ENCODE measurements around the gene PCNX3.

Gene PCNX3

GRCh38 chr11:65649656-65650546, 34.3 kb downstream of the PCNX3 start:
- H3K9ac ChIP-seq (ENCODE audit: low read length) = no peak overlapping the region
- H3K36me3 ChIP-seq (ENCODE audit: insufficient read depth, low read length) = peaks cover 21% of the 10 kb centered on the region
- no peak overlapping the region for H3K27ac ChIP-seq (ENCODE audit: low read depth, low read length)
- no peak overlapping the region for H3K4me3 ChIP-seq (ENCODE audit: low read depth in 1 of 2, low read length in 2 of 2)
- peaks cover 30% of the 10 kb centered on the region for H3K4me1 ChIP-seq (ENCODE audit: insufficient read depth, low read length)
- no peaks in the 10 kb centered on the region for H3K9me3 ChIP-seq (ENCODE audit: low read length)
- H3K27me3 ChIP-seq (ENCODE audit: control insufficient read depth in 1 of 2, insufficient read depth in 2 of 2, low read length in 2 of 2) = no peaks in the 10 kb centered on the region

GRCh38 chr11:65650547-65651338, 35.2 kb downstream of the PCNX3 start:
- Histone ChIP-seq H3K4me3 (ENCODE audit: low read depth in 1 of 2, low read length in 2 of 2) (no peak overlapping the region), H3K4me1 (ENCODE audit: insufficient read depth, low read length) (peaks cover 30% of the 10 kb centered on the region), H3K27ac (ENCODE audit: low read depth, low read length) (no peak overlapping the region), H3K36me3 (ENCODE audit: insufficient read depth, low read length) (peaks cover 29% of the 10 kb centered on the region), H3K27me3 (ENCODE audit: control insufficient read depth in 1 of 2, insufficient read depth in 2 of 2, low read length in 2 of 2) (no peaks in the 10 kb centered on the region), H3K9ac (ENCODE audit: low read length) (no peak overlapping the region), H3K9me3 (ENCODE audit: low read length) (no peaks in the 10 kb centered on the region)

GRCh38 chr11:65651339-65651588, 35.7 kb downstream of the PCNX3 start:
- Histone ChIP-seq H3K9me3 (ENCODE audit: low read length) (no peaks in the 10 kb centered on the region), H3K36me3 (ENCODE audit: insufficient read depth, low read length) (peaks cover 34% of the 10 kb centered on the region), H3K9ac (ENCODE audit: low read length) (no peak overlapping the region), H3K27ac (ENCODE audit: low read depth, low read length) (peak overlapping the region; percentile 98), H3K4me1 (ENCODE audit: insufficient read depth, low read length) (peaks cover 30% of the 10 kb centered on the region), H3K27me3 (ENCODE audit: control insufficient read depth in 1 of 2, insufficient read depth in 2 of 2, low read length in 2 of 2) (no peaks in the 10 kb centered on the region), H3K4me3 (ENCODE audit: low read depth in 1 of 2, low read length in 2 of 2) (no peak overlapping the region)

GRCh38 chr11:65651589-65652510, 36.3 kb downstream of the PCNX3 start:
- peaks cover 40% of the 10 kb centered on the region for H3K36me3 ChIP-seq (ENCODE audit: insufficient read depth, low read length)
- H3K9me3 ChIP-seq (ENCODE audit: low read length) = no peaks in the 10 kb centered on the region
- H3K9ac ChIP-seq (ENCODE audit: low read length) = peak overlapping the region; percentile 33
- H3K27me3 ChIP-seq (ENCODE audit: control insufficient read depth in 1 of 2, insufficient read depth in 2 of 2, low read length in 2 of 2) = no peaks in the 10 kb centered on the region
- peaks cover 30% of the 10 kb centered on the region for H3K4me1 ChIP-seq (ENCODE audit: insufficient read depth, low read length)
- H3K4me3 ChIP-seq (ENCODE audit: low read depth in 1 of 2, low read length in 2 of 2) = peak overlapping the region; percentile 49 to 66
- peak overlapping the region; percentile 98 for H3K27ac ChIP-seq (ENCODE audit: low read depth, low read length)

- Histone ChIP-seq H3K4me1 (ENCODE audit: insufficient read depth, low read length) (peaks cover 30% of the 10 kb centered on the region), H3K9ac (ENCODE audit: low read length) (peak overlapping the region; percentile 45), H3K4me3 (ENCODE audit: low read depth in 1 of 2, low read length in 2 of 2) (peak overlapping the region; percentile 49 to 66), H3K27ac (ENCODE audit: low read depth, low read length) (peak overlapping the region; percentile 98), H3K27me3 (ENCODE audit: control insufficient read depth in 1 of 2, insufficient read depth in 2 of 2, low read length in 2 of 2) (no peaks in the 10 kb centered on the region), H3K36me3 (ENCODE audit: insufficient read depth, low read length) (peaks cover 48% of the 10 kb centered on the region), H3K9me3 (ENCODE audit: low read length) (no peaks in the 10 kb centered on the region)
These were observed 37.1 kb downstream of the PCNX3 start for GRCh38 chr11:65652511-65653228.

GRCh38 chr11:65653229-65654225, 38.0 kb downstream of the PCNX3 start:
- peak overlapping the region; percentile 98 for H3K27ac ChIP-seq (ENCODE audit: low read depth, low read length)
- peaks cover 56% of the 10 kb centered on the region for H3K36me3 ChIP-seq (ENCODE audit: insufficient read depth, low read length)
- H3K4me3 ChIP-seq (ENCODE audit: low read depth in 1 of 2, low read length in 2 of 2) = peak overlapping the region; percentile 31 to 66
- H3K4me1 ChIP-seq (ENCODE audit: insufficient read depth, low read length) = peaks cover 30% of the 10 kb centered on the region
- H3K9ac ChIP-seq (ENCODE audit: low read length) = peak overlapping the region; percentile 45
- H3K9me3 ChIP-seq (ENCODE audit: low read length) = no peaks in the 10 kb centered on the region
- H3K27me3 ChIP-seq (ENCODE audit: control insufficient read depth in 1 of 2, insufficient read depth in 2 of 2, low read length in 2 of 2) = no peaks in the 10 kb centered on the region

- no peak overlapping the region for H3K27ac ChIP-seq (ENCODE audit: low read depth, low read length)
- H3K9ac ChIP-seq (ENCODE audit: low read length) = no peak overlapping the region
- H3K27me3 ChIP-seq (ENCODE audit: control insufficient read depth in 1 of 2, insufficient read depth in 2 of 2, low read length in 2 of 2) = no peaks in the 10 kb centered on the region
- peaks cover 34% of the 10 kb centered on the region for H3K4me1 ChIP-seq (ENCODE audit: insufficient read depth, low read length)
- H3K4me3 ChIP-seq (ENCODE audit: low read depth in 1 of 2, low read length in 2 of 2) = no peak overlapping the region
- peaks cover 65% of the 10 kb centered on the region for H3K36me3 ChIP-seq (ENCODE audit: insufficient read depth, low read length)
- no peaks in the 10 kb centered on the region for H3K9me3 ChIP-seq (ENCODE audit: low read length)
These were observed 39.1 kb downstream of the PCNX3 start for GRCh38 chr11:65654375-65655349.

- Histone ChIP-seq H3K4me1 (ENCODE audit: insufficient read depth, low read length) (peaks cover 36% of the 10 kb centered on the region), H3K9ac (ENCODE audit: low read length) (no peak overlapping the region), H3K9me3 (ENCODE audit: low read length) (no peaks in the 10 kb centered on the region), H3K27me3 (ENCODE audit: control insufficient read depth in 1 of 2, insufficient read depth in 2 of 2, low read length in 2 of 2) (no peaks in the 10 kb centered on the region), H3K4me3 (ENCODE audit: low read depth in 1 of 2, low read length in 2 of 2) (no peak overlapping the region), H3K36me3 (ENCODE audit: insufficient read depth, low read length) (peaks cover 67% of the 10 kb centered on the region), H3K27ac (ENCODE audit: low read depth, low read length) (no peak overlapping the region)
These were observed 40.2 kb downstream of the PCNX3 start for GRCh38 chr11:65655570-65656332.

GRCh38 chr11:65657426-65657825, 41.9 kb downstream of the PCNX3 start:
- Histone ChIP-seq H3K4me3 (ENCODE audit: low read depth in 1 of 2, low read length in 2 of 2) (no peak overlapping the region), H3K9me3 (ENCODE audit: low read length) (no peaks in the 10 kb centered on the region), H3K4me1 (ENCODE audit: insufficient read depth, low read length) (peaks cover 35% of the 10 kb centered on the region), H3K27ac (ENCODE audit: low read depth, low read length) (no peak overlapping the region), H3K9ac (ENCODE audit: low read length) (no peak overlapping the region), H3K27me3 (ENCODE audit: control insufficient read depth in 1 of 2, insufficient read depth in 2 of 2, low read length in 2 of 2) (no peaks in the 10 kb centered on the region), H3K36me3 (ENCODE audit: insufficient read depth, low read length) (peaks cover 75% of the 10 kb centered on the region)

Measured in muscle layer of colon (tissue), 2 donors.